CD14-positive monocyte (primary cell): ENCODE data around the gene ARID3A. TPM values are rescaled to one million over a fixed set of nuclear protein-coding genes. Genes with fewer than 3 reads are reported as not detected.
A peak's percentile ranks its signal among the peaks of the same experiment; 100 is the strongest.

ENCODE experiments used
- DNase-seq, 3 donors: peaks; one replicate each; pipeline ENCODE4 v3.0.0-alpha.2; 2011 to 2022
- H2AFZ ChIP-seq: 2 replicates; pipeline ENCODE4 v1.6.0; 2012; ENCODE audit warnings: mild to moderate bottlenecking, low read depth, low read length, inconsistent platforms; ENCODE audit not compliant: insufficient read depth, poor library complexity, severe bottlenecking
- H3K27ac ChIP-seq, 2 donors: 1 replicate in 1 of 2; 2 replicates in 1 of 2; pipeline ENCODE4 v1.5.1; 2012 to 2013; ENCODE audit warnings: low read length in 2 of 2, control low read depth in 1 of 2, inconsistent platforms in 1 of 2, low read depth in 1 of 2, mild to moderate bottlenecking in 1 of 2
- H3K27me3 ChIP-seq, 2 donors: one replicate each; pipeline versions ENCODE4 v1.6.0 to v1.6.1; 2011 to 2013; ENCODE audit warnings: low read length in 2 of 2; ENCODE audit not compliant: control insufficient read depth in 2 of 2, insufficient read depth in 2 of 2
- H3K36me3 ChIP-seq, 2 donors: replicated peaks in 1 of 2; 1 replicate in 1 of 2; 2 replicates in 1 of 2; pipeline versions ENCODE4 v1.5.1 to v1.6.1; 2012 to 2013; ENCODE audit warnings: low read length in 2 of 2, control low read depth in 1 of 2, inconsistent platforms in 1 of 2, mild to moderate bottlenecking in 1 of 2; ENCODE audit not compliant: insufficient read depth in 2 of 2, control insufficient read depth in 1 of 2
- H3K4me1 ChIP-seq, 2 donors: 1 replicate in 1 of 2; 2 replicates in 1 of 2; pipeline versions ENCODE4 v1.5.1 to v1.6.1; 2012 to 2013; ENCODE audit warnings: low read length in 2 of 2, control low read depth in 1 of 2, inconsistent platforms in 1 of 2, mild to moderate bottlenecking in 1 of 2, moderate library complexity in 1 of 2; ENCODE audit not compliant: insufficient read depth in 2 of 2, control insufficient read depth in 1 of 2
- H3K4me2 ChIP-seq: replicated peaks from 2 replicates; pipeline ENCODE3; 2012; ENCODE audit warnings: low read length, moderate library complexity, mild to moderate bottlenecking; ENCODE audit not compliant: poor library complexity, severe bottlenecking; ENCODE audit errors: extremely low read depth
- H3K4me3 ChIP-seq, 3 experiments: fragments of 200-600 bp in 1 of 3; sonication (generic) in 1 of 3; replicated peaks in 1 of 3; 1 replicate in 2 of 3; 2 replicates in 1 of 3; pipeline ENCODE4 v1.5.1; 2011 to 2013; ENCODE audit warnings: low read length in 3 of 3, mild to moderate bottlenecking in 3 of 3, control low read depth in 2 of 3, low read depth in 2 of 3, inconsistent platforms in 1 of 3, moderate library complexity in 1 of 3
- H3K79me2 ChIP-seq: 2 replicates; pipeline ENCODE4 v1.6.0; 2012; ENCODE audit warnings: mild to moderate bottlenecking, control low read depth, inconsistent platforms, low read length, moderate library complexity; ENCODE audit not compliant: insufficient read depth
- H3K9ac ChIP-seq: 2 replicates; pipeline ENCODE4 v1.6.0; 2017; ENCODE audit warnings: low read length, mild to moderate bottlenecking; ENCODE audit not compliant: insufficient read depth, poor library complexity, severe bottlenecking
- H3K9me3 ChIP-seq, 2 donors: replicated peaks in 1 of 2; 1 replicate in 1 of 2; 2 replicates in 1 of 2; pipeline versions ENCODE4 v1.5.1 to v1.6.1; 2012 to 2013; ENCODE audit warnings: low read length in 2 of 2, control low read depth in 1 of 2; ENCODE audit not compliant: control insufficient read depth in 1 of 2, insufficient read depth in 1 of 2
- H4K20me1 ChIP-seq: 2 replicates; pipeline ENCODE4 v1.6.0; 2012; ENCODE audit warnings: mild to moderate bottlenecking, low read length, control low read depth, moderate library complexity; ENCODE audit not compliant: insufficient read depth
- H3K27ac Mint-ChIP-seq, 7 donors: one replicate each; pipeline ENCODE4 v1.8.0; 2020; ENCODE audit warnings: mild to moderate bottlenecking in 7 of 7, mixed read lengths in 7 of 7, moderate library complexity in 6 of 7, inconsistent platforms in 2 of 7
- H3K27me3 Mint-ChIP-seq, 3 donors: one replicate each; pipeline ENCODE4 v1.8.0; 2021 to 2022; ENCODE audit warnings: low read depth in 3 of 3, mild to moderate bottlenecking in 3 of 3, mixed read lengths in 3 of 3, moderate library complexity in 3 of 3, inconsistent platforms in 1 of 3
- H3K36me3 Mint-ChIP-seq, 2 donors: one replicate each; pipeline ENCODE4 v1.8.0; 2020; ENCODE audit warnings: mixed read lengths in 2 of 2, inconsistent platforms in 1 of 2, mild to moderate bottlenecking in 1 of 2
- H3K4me1 Mint-ChIP-seq: one replicate; pipeline ENCODE4 v1.8.0; 2020; ENCODE audit warnings: mild to moderate bottlenecking, mixed read lengths
- H3K4me3 Mint-ChIP-seq, 2 donors: one replicate each; pipeline ENCODE4 v1.8.0; 2020; ENCODE audit warnings: mild to moderate bottlenecking in 2 of 2, mixed read lengths in 2 of 2, moderate library complexity in 1 of 2
- H3K9me3 Mint-ChIP-seq, 7 donors: one replicate each; pipeline ENCODE4 v1.8.0; 2020 to 2022; ENCODE audit warnings: mixed read lengths in 7 of 7, mild to moderate bottlenecking in 6 of 7, moderate library complexity in 6 of 7, inconsistent platforms in 2 of 7
- CTCF ChIP-seq: fragments of 200-600 bp; IDR thresholded peaks from one replicate; pipeline ENCODE4 v1.8.0; 2022; ENCODE audit warnings: antibody characterized with exemption, mild to moderate bottlenecking
- WGBS: methylation state at CpG from one replicate; pipeline ENCODE4 v1.1.5; 2013; ENCODE audit warnings: missing lambda C conversion rate; ENCODE audit not compliant: insufficient coverage; 5-methylcytosine and 5-hydroxymethylcytosine counted together
- intact Hi-C, 2 donors: fragments of 100-400 bp; cut with micrococcal nuclease; formaldehyde crosslinking; loops; one replicate each; pipeline versions ENCODE4 v1.15.0 to v1.15.1; 2023
- polyA plus RNA-seq, 3 donors: library from polyadenylated mRNA; depleted of rRNA in 1 of 3; unstranded in 2 of 3; stranded (reverse) in 1 of 3; fragments of 300-500 nt in 2 of 3; fragments of >200 nt in 1 of 3; fragmentation: Illumina TruSeq in 2 of 3; gene quantifications; 1 replicate in 2 of 3; 2 replicates in 1 of 3; pipeline ENCODE4 v1.2.3, GENCODE V29; 2012 to 2021

ARID3A gene
- polyA plus RNA-seq, 3 donors, result 2.1 to 41.6 (median 3.2) TPM

- Histone ChIP-seq H3K27me3 (peaks cover 0 to 1% of the 10 kb centered on the region in 2 donors), H3K9ac (no peak overlapping the region), H3K4me1 (peaks cover 50 to 70% of the 10 kb centered on the region in 2 donors), H3K27ac (no peak overlapping the region), H3K4me2 (peak overlapping the region; percentile 58), H4K20me1 (peaks cover 17% of the 10 kb centered on the region), H2AFZ (no peak overlapping the region), H3K79me2 (peaks cover 62% of the 10 kb centered on the region), H3K9me3 (no peaks in the 10 kb centered on the region), H3K4me3 (peak overlapping the region in 1 of 3 experiments; percentile 49), H3K36me3 (no peaks in the 10 kb centered on the region)
- intact Hi-C loops, result no loop called here
- Mint-ChIP-seq H3K27ac (peak overlapping the region in 2 of 7 donors; percentile 43 to 46), H3K36me3 (peaks cover 5 to 12% of the 10 kb centered on the region in 2 donors), H3K27me3 (peaks cover 5 to 8% (median 5%) of the 10 kb centered on the region in 3 donors), H3K4me3 (peak overlapping the region; percentile 30 to 63), H3K4me1 (peaks cover 51% of the 10 kb centered on the region), H3K9me3 (peaks cover 0 to 3% (median 0%) of the 10 kb centered on the region in 7 donors)
- no peak for TF ChIP-seq CTCF
- DNase-seq, result no peak
- WGBS, result 91% methylated on average over 34 of the region's 54 CpGs
These were observed 14.4 kb upstream of the ARID3A start for GRCh38 chr19:911197-912033.

GRCh38 chr19:912181-913079 lies 13.4 kb upstream of the ARID3A start:
- Histone ChIP-seq H3K9ac (peak overlapping the region; percentile 93), H3K27me3 (peaks cover 7 to 10% of the 10 kb centered on the region in 2 donors), H3K36me3 (no peaks in the 10 kb centered on the region), H4K20me1 (peaks cover 6% of the 10 kb centered on the region), H2AFZ (no peak overlapping the region), H3K9me3 (no peaks in the 10 kb centered on the region), H3K4me2 (peak overlapping the region; percentile 85), H3K79me2 (peaks cover 52% of the 10 kb centered on the region), H3K27ac (peak overlapping the region; percentile 57 to 90), H3K4me1 (peaks cover 49 to 70% of the 10 kb centered on the region in 2 donors), H3K4me3 (peak overlapping the region; percentile 86 to 93 (median 86))
- peak overlapping the region in 6 of 7 donors; percentile 51 to 85 (median 76) for H3K27ac Mint-ChIP-seq
- DNase-seq, result no peak
- TF ChIP-seq CTCF, result no peak
- 0% methylated on average over 17 of the region's 69 CpGs for WGBS
- H3K4me3 Mint-ChIP-seq, result peak overlapping the region; percentile 83
- H3K9me3 Mint-ChIP-seq, result peaks cover 0 to 3% (median 0%) of the 10 kb centered on the region in 7 donors
- intact Hi-C loops, result no loop called here
- peaks cover 4 to 9% of the 10 kb centered on the region in 2 donors for H3K36me3 Mint-ChIP-seq
- H3K4me1 Mint-ChIP-seq, result peaks cover 43% of the 10 kb centered on the region
- peaks cover 13 to 15% (median 15%) of the 10 kb centered on the region in 3 donors for H3K27me3 Mint-ChIP-seq
